Stimulated activated CD4-positive, alpha-beta T cell treated with anti-CD3 and anti-CD28 coated beads, Interleukin-12 subunit alpha, Interleukin-12 subunit beta, amount 100 ng/mL, for 48 hours (primary cell): Measurements from ENCODE around the gene TAF13.
"Not testable (repeated sequence)": the region's sequence is repeated elsewhere in the genome, so short reads cannot be mapped to it uniquely, and the experiment has no call there.

Experiments
- DNase-seq, 3 donors: peaks; one replicate each; pipeline ENCODE4 v3.0.0-alpha.2; 2020; ENCODE audit warnings: low read depth in 2 of 3, low spot score in 1 of 3

Gene TAF13

GRCh38 chr1:109048335-109048734 lies 27.5 kb downstream of the TAF13 start:
- DNase-seq, result no peak

GRCh38 chr1:109047339-109047738 lies 28.5 kb downstream of the TAF13 start:
- DNase-seq, result no peak

GRCh38 chr1:109046671-109047070 lies 29.1 kb downstream of the TAF13 start:
- DNase-seq, result no peak

- no peak for DNase-seq
Observed at GRCh38 chr1:109045595-109045994, 30.2 kb downstream of the TAF13 start.

GRCh38 chr1:109041621-109042468 lies 34.0 kb downstream of the TAF13 start, which contains the start of gene WDR47:
TSS of gene WDR47 (minus strand) at chr1:109042102. CDS start at chr1:109023512, 18,590 bp downstream.
- peak; percentile 89 to 95 (median 93) for DNase-seq

DNA sequence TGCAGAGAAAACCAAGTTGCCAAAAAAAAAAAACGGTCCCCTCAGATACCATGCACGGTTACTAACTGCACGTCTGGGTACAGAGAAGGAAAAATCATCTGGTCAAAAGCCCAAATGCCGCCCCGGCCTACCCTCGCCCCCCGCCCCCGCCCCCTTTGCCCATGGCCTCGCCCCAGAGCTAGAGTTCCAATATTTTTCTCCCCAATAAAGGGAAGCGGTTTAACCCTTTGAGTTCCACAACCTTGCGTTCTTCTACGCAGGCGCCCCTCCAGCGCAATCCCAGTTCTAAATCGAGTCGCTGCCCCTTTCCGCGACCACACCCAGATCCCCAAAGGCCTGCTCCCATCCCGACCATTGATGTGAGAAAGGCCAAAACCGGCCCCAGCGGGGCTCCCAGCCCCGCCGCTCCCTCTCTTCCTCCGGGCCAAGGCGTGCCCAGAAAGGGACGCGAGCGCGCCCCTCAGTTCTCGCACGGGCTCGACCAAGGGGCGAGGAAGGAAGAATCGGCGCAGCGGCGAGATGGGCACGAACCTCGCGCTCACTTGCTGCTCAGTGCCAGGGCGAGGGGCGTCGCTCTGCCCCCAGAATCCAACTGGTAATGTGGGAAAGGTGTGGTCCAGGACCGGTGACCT lies 34.7 kb downstream of the TAF13 start:
- DNase-seq, result peak in 2 of 3 donors; percentile 7 to 8

GRCh38 chr1:109040627-109040988 lies 35.2 kb downstream of the TAF13 start:
- no peak for DNase-seq

DNA sequence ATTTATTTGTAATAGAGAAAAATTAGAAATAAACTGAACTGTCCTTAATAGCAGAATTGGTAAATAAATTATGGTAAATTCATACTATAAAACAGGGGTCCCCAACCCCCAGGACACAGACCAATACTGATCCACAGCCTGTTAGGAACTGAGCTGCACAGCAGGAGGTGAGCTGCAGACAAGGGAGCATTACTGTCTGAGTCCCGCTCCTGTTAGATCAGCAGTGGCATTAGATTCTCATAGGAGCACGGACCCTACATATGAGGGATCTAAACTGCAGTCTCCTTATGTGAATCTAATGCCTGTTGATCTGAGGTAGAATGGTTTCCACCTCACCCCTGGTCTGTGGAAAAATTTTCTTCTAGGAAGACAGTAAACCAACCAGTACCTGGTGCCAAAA lies 41.4 kb downstream of the TAF13 start:
- DNase-seq, result no peak

DNA sequence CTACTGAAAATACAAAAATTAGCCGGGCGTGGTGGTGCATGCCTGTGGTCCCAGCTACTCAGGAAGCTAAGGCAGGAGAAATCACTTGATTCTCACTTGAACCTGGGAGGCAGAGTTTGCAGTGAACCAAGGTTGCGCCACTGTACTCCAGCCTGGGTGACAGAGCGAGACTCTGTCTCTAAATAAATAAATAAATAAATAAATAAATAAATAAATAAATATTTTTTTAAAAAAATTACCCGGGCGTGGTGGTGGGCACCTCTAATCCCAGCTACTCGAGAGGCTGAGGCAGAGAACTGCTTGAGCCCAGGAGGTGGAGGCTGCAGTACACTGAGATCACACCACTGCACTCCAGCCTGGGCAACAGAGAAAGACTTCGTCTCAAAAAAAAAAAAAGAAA lies 46.3 kb downstream of the TAF13 start:
- DNase-seq, result not testable (repeated sequence)

- no peak for DNase-seq
Observed at GRCh38 chr1:109027841-109028240, 48.0 kb downstream of the TAF13 start.

GRCh38 chr1:109025694-109026093 lies 50.1 kb downstream of the TAF13 start:
- DNase-seq, result no peak

- no peak for DNase-seq
Observed at GRCh38 chr1:109024646-109025045, 51.2 kb downstream of the TAF13 start.

- no peak for DNase-seq
Observed at GRCh38 chr1:109020693-109021257, 55.0 kb downstream of the TAF13 start.

GRCh38 chr1:109017719-109018118 lies 58.1 kb downstream of the TAF13 start:
- DNase-seq, result not testable (repeated sequence)

- DNase-seq, result no peak
Observed at GRCh38 chr1:109017134-109017533, 58.7 kb downstream of the TAF13 start.
